ENCODE results near the gene CDK5. TPM values are rescaled to one million over a fixed set of nuclear protein-coding genes. Genes with fewer than 3 reads are reported as not detected.

The CDK5 gene
- total and polyA plus RNA-seq, 2 of the 13 experiments (the other 11 are each of a cell fraction or from before 2014, with no cell fraction given): 16.4 to 21.3 TPM

DNA sequence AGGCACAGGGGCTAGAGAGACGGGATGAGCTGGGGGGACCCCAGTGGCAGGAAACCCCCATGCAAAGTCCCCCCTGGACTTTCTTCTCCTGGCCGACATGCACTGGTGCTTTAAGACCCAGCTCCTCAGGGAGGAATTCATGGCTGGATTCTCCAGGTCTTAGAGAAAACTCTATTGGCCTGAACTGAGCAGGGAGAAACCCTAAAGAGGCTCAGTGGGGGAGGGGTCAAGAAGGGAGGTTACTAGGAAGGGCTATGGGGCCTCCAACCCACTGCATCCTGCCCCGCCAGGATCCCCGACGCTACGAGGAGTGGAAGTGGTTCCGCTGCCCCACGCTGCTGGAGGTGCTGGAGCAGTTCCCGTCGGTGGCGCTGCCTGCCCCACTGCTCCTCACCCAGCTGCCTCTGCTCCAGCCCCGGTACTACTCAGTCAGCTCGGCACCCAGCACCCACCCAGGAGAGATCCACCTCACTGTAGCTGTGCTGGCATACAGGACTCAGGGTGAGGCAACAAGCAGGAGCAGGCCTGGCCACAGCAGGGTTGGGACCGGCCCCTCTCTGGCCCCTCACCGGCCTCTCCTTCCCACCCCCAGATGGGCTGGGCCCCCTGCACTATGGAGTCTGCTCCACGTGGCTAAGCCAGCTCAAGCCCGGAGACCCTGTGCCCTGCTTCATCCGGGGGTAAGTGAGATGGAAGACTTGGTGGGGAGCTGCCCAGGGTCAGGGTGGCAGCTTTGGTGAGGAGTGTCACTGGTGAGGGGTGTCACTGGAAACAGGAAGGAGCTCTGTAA is 47.2 kb downstream of the CDK5 start:
- H3K27me3 ChIP-seq (ENCODE audit: control insufficient read depth in 1 of 2, insufficient read depth in 2 of 2, low read length in 2 of 2): no peaks in the 10 kb centered on the region; a peak in 1 of 5 replicates
- H2AFZ ChIP-seq (ENCODE audit: low read length): peak overlapping the region; percentile 23
- no peaks in the 10 kb centered on the region for H3K79me2 ChIP-seq (ENCODE audit: insufficient read depth, low read length)
- 0% methylated on average over 2 of the region's 18 CpGs for WGBS (ENCODE audit: low lambda C conversion rate)
- peak overlapping the region; percentile 62 to 77 (median 76) for H3K4me3 ChIP-seq (replicated peaks in 1 of 3; ENCODE audit: insufficient read depth in 1 of 3, low read depth in 2 of 3, low read length in 3 of 3)
- no peaks in the 10 kb centered on the region for H4K20me1 ChIP-seq (ENCODE audit: insufficient read depth, low read length)
- H3K4me1 ChIP-seq (ENCODE audit: insufficient read depth, low read length): peaks cover 78% of the 10 kb centered on the region
- CTCF ChIA-PET (ENCODE audit: low intra/inter-chr PET ratio, low total read pairs): no interaction called here
- BruUV-seq (replicated peaks): no TSS peak
- in situ Hi-C loops (cut with HindIII; ENCODE audit: extremely low pct_ligation_motif_present, low pct_unique_long_range_greater_than_20kb) (no loop called here), intact Hi-C loops (cut with micrococcal nuclease; ENCODE audit: unreplicated experiment) (no loop called here)
- POLR2A ChIA-PET: interaction anchor here (0.9 to 5.2 kb wide), 10 partner anchors 9 to 642 kb away, joined by 3 to 31 read pairs (median 6); partner anchors contain the start of genes ABCB8, ATG9B, CDK5 and FASTK
- peak overlapping the region; percentile 55 for H3K27ac ChIP-seq (ENCODE audit: extremely low read length, insufficient read depth, low read length)
- peak overlapping the region; percentile 64 for H3K9ac ChIP-seq (ENCODE audit: insufficient read depth, low read depth, low read length)
- no peak for DNase-seq (ENCODE audit: low spot score)
- ATAC-seq: peak; percentile 44
- H3K4me2 ChIP-seq (ENCODE audit: low read depth, low read length): peak overlapping the region; percentile 98
- no peak for FAIRE-seq
- no peaks in the 10 kb centered on the region; a peak in 1 of 5 replicates for H3K36me3 ChIP-seq (replicated peaks in 1 of 2; ENCODE audit: control insufficient read depth in 1 of 2, insufficient read depth in 2 of 2, low read length in 2 of 2)
- H3K9me3 ChIP-seq (ENCODE audit: low read length): no peaks in the 10 kb centered on the region
- TF ChIP-seq, protein P1, sequence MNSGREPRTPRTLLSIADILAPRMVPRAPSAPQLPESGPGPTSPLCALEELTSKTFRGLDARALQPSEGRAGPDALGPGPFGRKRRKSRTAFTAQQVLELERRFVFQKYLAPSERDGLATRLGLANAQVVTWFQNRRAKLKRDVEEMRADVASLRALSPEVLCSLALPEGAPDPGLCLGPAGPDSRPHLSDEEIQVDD (CRISPR knock-in tag; IDR thresholded peaks at IDR 0.05; ENCODE audit: borderline replicate concordance): peak; percentile 60; the same call in 1 of the 2 replicates
- TF ChIP-seq, protein P2, sequence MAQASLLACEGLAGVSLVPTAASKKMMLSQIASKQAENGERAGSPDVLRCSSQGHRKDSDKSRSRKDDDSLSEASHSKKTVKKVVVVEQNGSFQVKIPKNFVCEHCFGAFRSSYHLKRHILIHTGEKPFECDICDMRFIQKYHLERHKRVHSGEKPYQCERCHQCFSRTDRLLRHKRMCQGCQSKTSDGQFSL (CRISPR knock-in tag; IDR thresholded peaks at IDR 0.05): 0 out of 2 replicates have a peak, but pooled peaks have one; percentile 18
- TF ChIP-seq, protein P3, sequence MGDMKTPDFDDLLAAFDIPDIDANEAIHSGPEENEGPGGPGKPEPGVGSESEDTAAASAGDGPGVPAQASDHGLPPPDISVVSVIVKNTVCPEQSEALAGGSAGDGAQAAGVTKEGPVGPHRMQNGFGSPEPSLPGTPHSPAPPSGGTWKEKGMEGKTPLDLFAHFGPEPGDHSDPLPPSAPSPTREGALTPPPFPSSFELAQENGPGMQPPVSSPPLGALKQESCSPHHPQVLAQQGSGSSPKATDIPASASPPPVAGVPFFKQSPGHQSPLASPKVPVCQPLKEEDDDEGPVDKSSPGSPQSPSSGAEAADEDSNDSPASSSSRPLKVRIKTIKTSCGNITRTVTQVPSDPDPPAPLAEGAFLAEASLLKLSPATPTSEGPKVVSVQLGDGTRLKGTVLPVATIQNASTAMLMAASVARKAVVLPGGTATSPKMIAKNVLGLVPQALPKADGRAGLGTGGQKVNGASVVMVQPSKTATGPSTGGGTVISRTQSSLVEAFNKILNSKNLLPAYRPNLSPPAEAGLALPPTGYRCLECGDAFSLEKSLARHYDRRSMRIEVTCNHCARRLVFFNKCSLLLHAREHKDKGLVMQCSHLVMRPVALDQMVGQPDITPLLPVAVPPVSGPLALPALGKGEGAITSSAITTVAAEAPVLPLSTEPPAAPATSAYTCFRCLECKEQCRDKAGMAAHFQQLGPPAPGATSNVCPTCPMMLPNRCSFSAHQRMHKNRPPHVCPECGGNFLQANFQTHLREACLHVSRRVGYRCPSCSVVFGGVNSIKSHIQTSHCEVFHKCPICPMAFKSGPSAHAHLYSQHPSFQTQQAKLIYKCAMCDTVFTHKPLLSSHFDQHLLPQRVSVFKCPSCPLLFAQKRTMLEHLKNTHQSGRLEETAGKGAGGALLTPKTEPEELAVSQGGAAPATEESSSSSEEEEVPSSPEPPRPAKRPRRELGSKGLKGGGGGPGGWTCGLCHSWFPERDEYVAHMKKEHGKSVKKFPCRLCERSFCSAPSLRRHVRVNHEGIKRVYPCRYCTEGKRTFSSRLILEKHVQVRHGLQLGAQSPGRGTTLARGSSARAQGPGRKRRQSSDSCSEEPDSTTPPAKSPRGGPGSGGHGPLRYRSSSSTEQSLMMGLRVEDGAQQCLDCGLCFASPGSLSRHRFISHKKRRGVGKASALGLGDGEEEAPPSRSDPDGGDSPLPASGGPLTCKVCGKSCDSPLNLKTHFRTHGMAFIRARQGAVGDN (CRISPR knock-in tag; IDR thresholded peaks at IDR 0.05): peak; percentile 92
- TF ChIP-seq THAP11 (CRISPR knock-in tag; IDR thresholded peaks at IDR 0.05) (0 out of 2 replicates have a peak, but pooled peaks have one; percentile 13), ZFP90 (CRISPR knock-in tag; IDR thresholded peaks at IDR 0.05; ENCODE audit: borderline replicate concordance) (0 out of 2 replicates have a peak, but pooled peaks have one; percentile 48), ZNF83 (CRISPR knock-in tag; IDR thresholded peaks at IDR 0.05; ENCODE audit: borderline replicate concordance) (peak; percentile 90), ZNF547 (CRISPR knock-in tag; IDR thresholded peaks at IDR 0.05) (0 out of 2 replicates have a peak, but pooled peaks have one; percentile 39), YEATS2 (CRISPR knock-in tag; IDR thresholded peaks at IDR 0.05; ENCODE audit: borderline replicate concordance) (0 out of 2 replicates have a peak, but pooled peaks have one; percentile 24), ZNF777 (CRISPR knock-in tag; IDR thresholded peaks at IDR 0.05) (peak; percentile 83), ZNF564 (CRISPR knock-in tag; IDR thresholded peaks at IDR 0.05) (peak; percentile 55; the same call in 1 of the 2 replicates), KLF13 (CRISPR knock-in tag; IDR thresholded peaks at IDR 0.05) (0 out of 2 replicates have a peak, but pooled peaks have one; percentile 28), ZNF136 (CRISPR knock-in tag; IDR thresholded peaks at IDR 0.05; ENCODE audit: low read depth) (no peak), YEATS4 (CRISPR knock-in tag; IDR thresholded peaks at IDR 0.05; ENCODE audit: borderline replicate concordance) (peak; percentile 52; the same call in 1 of the 2 replicates), NR1H2 (CRISPR knock-in tag; IDR thresholded peaks at IDR 0.05; ENCODE audit: borderline replicate concordance, low read depth) (0 out of 2 replicates have a peak, but pooled peaks have one; percentile 45), ZNF557 (CRISPR knock-in tag; IDR thresholded peaks at IDR 0.05) (peak; percentile 54; the same call in 1 of the 2 replicates), ZNF263 (CRISPR knock-in tag; IDR thresholded peaks at IDR 0.05) (peak; percentile 36; the same call in 1 of the 2 replicates), MTA1 (CRISPR knock-in tag; IDR thresholded peaks at IDR 0.05; ENCODE audit: borderline replicate concordance) (peak; percentile 26; the same call in 1 of the 2 replicates), ZNF567 (CRISPR knock-in tag; IDR thresholded peaks at IDR 0.05; ENCODE audit: borderline replicate concordance) (0 out of 2 replicates have a peak, but pooled peaks have one; percentile 56), ZNF143 (CRISPR knock-in tag; IDR thresholded peaks at IDR 0.05) (0 out of 2 replicates have a peak, but pooled peaks have one; percentile 30)

Measured in HepG2 (cell line).